Activated B cell treated with CpG ODN at 0.5 μM for 24 hours (primary cell): ENCODE results near the gene PSMD14. TPM values are rescaled to one million over a fixed set of nuclear protein-coding genes. Genes with fewer than 3 reads are reported as not detected.
"Not testable (repeated sequence)": the region's sequence is repeated elsewhere in the genome, so short reads cannot be mapped to it uniquely, and the experiment has no call there.

Experiments
- ATAC-seq: fragments of 200-7000 bp; cut with Tn5 transposase; one replicate; pipeline ENCODE4 v1.10.0; 2021; ENCODE audit warnings: low read depth, mild to moderate bottlenecking, moderate library complexity
- CTCF ChIA-PET: fragments of 350-600 bp; sonication (Branson Sonifier 250); formaldehyde crosslinking; loops from one replicate; lab custom pipeline; 2021; ENCODE audit warnings: antibody characterized with exemption; lab: Charles Lee
- POLR2A ChIA-PET: fragments of 350-600 bp; sonication (Branson Sonifier 250); formaldehyde crosslinking; loops from one replicate; lab custom pipeline; 2021; ENCODE audit warnings: antibody characterized with exemption; lab: Charles Lee
- DNase-seq: peaks from one replicate; pipeline ENCODE4 v3.0.0; 2022
- H3K27ac Mint-ChIP-seq: one replicate; pipeline ENCODE4 v1.8.0; 2020; ENCODE audit warnings: mixed read lengths
- H3K27me3 Mint-ChIP-seq: one replicate; pipeline ENCODE4 v1.8.0; 2021; ENCODE audit warnings: mixed read lengths
- H3K36me3 Mint-ChIP-seq: one replicate; pipeline ENCODE4 v1.8.0; 2021; ENCODE audit warnings: low read depth, mixed read lengths
- H3K4me1 Mint-ChIP-seq: one replicate; pipeline ENCODE4 v1.8.0; 2021; ENCODE audit warnings: mixed read lengths
- H3K4me3 Mint-ChIP-seq: one replicate; pipeline ENCODE4 v1.8.0; 2020; ENCODE audit warnings: mild to moderate bottlenecking, mixed read lengths
- H3K9me3 Mint-ChIP-seq: one replicate; pipeline ENCODE4 v1.8.0; 2020; ENCODE audit warnings: mixed read lengths
- intact Hi-C: fragments of 100-400 bp; cut with micrococcal nuclease; formaldehyde crosslinking; loops from one replicate; pipeline ENCODE4 v1.15.1; 2024
- total RNA-seq: library from RNA; stranded (reverse); gene quantifications from 2 replicates; pipeline ENCODE4 v1.2.3, GENCODE V29; 2022
- TF ChIP-seq, protein P1 (sequence below): fragments of 200-600 bp; IDR thresholded peaks from one replicate; pipeline ENCODE4 v1.8.0; 2022; ENCODE audit warnings: antibody characterized with exemption, mild to moderate bottlenecking

PSMD14 gene
- total RNA-seq, 1 donor from 2014 or later: 55.1 TPM

DNA sequence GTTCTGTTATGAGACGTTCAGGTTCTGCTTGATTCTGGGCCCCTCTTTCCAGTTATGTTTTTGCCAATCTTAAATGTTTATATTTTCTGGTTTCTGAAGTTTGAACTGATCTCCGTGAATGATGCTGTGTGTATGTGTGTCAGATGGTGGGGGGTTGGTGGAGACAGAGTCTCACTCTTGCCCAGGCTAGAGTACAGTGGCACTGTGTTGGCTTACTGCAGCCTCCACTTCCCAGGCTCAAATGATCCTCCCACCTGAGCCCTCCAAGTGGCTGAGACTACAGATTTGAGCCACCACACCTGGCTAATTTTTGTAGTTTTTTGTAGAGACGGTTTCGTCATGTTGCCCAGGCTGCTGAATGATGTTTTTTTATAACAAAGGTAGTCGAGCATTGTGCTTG lies 45.9 kb downstream of the PSMD14 start:
- Mint-ChIP-seq H3K4me3 (no peak overlapping the region), H3K36me3 (no peaks in the 10 kb centered on the region), H3K4me1 (peaks cover 34% of the 10 kb centered on the region), H3K9me3 (peaks cover 6% of the 10 kb centered on the region), H3K27ac (no peak overlapping the region), H3K27me3 (no peaks in the 10 kb centered on the region)
- ChIA-PET POLR2A (no interaction called here), CTCF (no interaction called here)
- intact Hi-C loops: no loop called here
- ATAC-seq (no peak), DNase-seq (no peak)
- TF ChIP-seq, protein P1, sequence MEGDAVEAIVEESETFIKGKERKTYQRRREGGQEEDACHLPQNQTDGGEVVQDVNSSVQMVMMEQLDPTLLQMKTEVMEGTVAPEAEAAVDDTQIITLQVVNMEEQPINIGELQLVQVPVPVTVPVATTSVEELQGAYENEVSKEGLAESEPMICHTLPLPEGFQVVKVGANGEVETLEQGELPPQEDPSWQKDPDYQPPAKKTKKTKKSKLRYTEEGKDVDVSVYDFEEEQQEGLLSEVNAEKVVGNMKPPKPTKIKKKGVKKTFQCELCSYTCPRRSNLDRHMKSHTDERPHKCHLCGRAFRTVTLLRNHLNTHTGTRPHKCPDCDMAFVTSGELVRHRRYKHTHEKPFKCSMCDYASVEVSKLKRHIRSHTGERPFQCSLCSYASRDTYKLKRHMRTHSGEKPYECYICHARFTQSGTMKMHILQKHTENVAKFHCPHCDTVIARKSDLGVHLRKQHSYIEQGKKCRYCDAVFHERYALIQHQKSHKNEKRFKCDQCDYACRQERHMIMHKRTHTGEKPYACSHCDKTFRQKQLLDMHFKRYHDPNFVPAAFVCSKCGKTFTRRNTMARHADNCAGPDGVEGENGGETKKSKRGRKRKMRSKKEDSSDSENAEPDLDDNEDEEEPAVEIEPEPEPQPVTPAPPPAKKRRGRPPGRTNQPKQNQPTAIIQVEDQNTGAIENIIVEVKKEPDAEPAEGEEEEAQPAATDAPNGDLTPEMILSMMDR: no peak

DNA sequence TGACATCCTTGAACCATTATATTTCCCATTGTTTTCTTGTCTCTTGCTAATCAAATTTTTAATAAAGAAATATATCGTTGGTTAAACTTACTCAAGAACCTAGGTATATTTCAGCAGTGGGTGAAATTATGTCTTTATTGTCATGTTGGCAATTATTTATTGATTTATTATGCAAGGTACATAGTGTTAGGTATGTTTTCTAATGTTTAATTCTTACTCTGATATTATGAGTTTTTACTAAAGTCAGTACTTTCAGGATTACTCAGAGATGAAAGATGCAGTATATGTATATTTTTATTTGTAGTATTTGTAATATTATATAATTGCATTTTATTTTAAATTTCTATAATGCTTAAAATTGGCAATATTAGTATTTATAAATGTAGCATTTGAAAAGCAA lies 46.9 kb downstream of the PSMD14 start:
- DNase-seq (no peak), ATAC-seq (no peak)
- Mint-ChIP-seq H3K9me3 (peaks cover 6% of the 10 kb centered on the region), H3K36me3 (peaks cover 3% of the 10 kb centered on the region), H3K4me1 (peaks cover 33% of the 10 kb centered on the region), H3K4me3 (no peak overlapping the region), H3K27ac (no peak overlapping the region), H3K27me3 (no peaks in the 10 kb centered on the region)
- TF ChIP-seq, protein P1: no peak
- POLR2A ChIA-PET: no interaction called here
- intact Hi-C loops: no loop called here
- CTCF ChIA-PET: no interaction called here

DNA sequence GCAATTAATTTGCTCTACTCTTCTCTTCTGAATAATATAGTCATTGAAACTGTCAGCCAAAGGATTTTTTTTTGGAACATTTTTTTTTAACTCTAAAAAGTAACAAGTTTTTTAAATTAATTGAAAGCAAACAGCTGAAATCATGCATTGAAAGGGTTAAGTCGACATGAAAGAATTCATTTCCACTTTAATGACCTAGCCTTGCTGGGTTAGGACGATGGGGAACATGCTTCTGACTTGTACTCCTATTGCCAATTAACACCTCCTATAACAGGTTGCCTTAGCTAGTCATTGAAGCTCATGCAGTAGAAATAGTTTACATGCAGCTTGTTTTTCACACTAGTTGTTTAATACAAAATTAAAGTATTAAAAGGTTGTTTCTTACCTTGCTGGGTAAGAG lies 47.8 kb downstream of the PSMD14 start:
- peaks cover 6% of the 10 kb centered on the region for H3K9me3 Mint-ChIP-seq
- intact Hi-C loops: no loop called here
- CTCF ChIA-PET: no interaction called here
- POLR2A ChIA-PET: interaction anchor here (0.7 kb wide), 1 partner anchor 27 kb away, joined by 3 read pairs; no protein-coding TSS in a partner anchor
- H3K36me3 Mint-ChIP-seq: peaks cover 6% of the 10 kb centered on the region
- ATAC-seq (no peak), DNase-seq (no peak)
- TF ChIP-seq, protein P1: no peak
- H3K4me1 Mint-ChIP-seq: peaks cover 29% of the 10 kb centered on the region
- no peaks in the 10 kb centered on the region for H3K27me3 Mint-ChIP-seq
- H3K4me3 Mint-ChIP-seq: no peak overlapping the region
- H3K27ac Mint-ChIP-seq: no peak overlapping the region

DNA sequence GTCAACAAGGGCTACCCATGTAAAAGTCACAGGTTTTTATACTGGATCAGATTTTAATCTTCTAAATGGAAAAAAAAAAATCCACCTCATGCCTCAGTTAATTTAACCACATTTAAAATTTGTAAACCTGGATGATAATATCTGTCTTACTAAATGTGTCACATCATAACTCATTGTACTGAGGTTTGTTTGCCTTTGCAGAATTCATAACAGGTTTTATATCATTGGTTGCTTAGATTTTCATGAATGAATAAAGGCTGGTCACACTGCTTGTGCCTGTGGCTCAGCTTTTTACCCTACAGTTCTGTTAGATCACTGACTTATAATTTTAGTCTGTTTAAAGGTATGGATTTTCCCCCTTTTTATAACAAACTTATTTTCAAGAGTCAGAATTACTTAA lies 48.9 kb downstream of the PSMD14 start:
- H3K4me3 Mint-ChIP-seq: no peak overlapping the region
- no peaks in the 10 kb centered on the region for H3K27me3 Mint-ChIP-seq
- H3K4me1 Mint-ChIP-seq: peaks cover 22% of the 10 kb centered on the region
- TF ChIP-seq, protein P1: no peak
- ATAC-seq (no peak), DNase-seq (no peak)
- ChIA-PET CTCF (no interaction called here), POLR2A (no interaction called here)
- intact Hi-C loops: no loop called here
- peaks cover 14% of the 10 kb centered on the region for H3K36me3 Mint-ChIP-seq
- no peak overlapping the region for H3K27ac Mint-ChIP-seq
- peaks cover 9% of the 10 kb centered on the region for H3K9me3 Mint-ChIP-seq

DNA sequence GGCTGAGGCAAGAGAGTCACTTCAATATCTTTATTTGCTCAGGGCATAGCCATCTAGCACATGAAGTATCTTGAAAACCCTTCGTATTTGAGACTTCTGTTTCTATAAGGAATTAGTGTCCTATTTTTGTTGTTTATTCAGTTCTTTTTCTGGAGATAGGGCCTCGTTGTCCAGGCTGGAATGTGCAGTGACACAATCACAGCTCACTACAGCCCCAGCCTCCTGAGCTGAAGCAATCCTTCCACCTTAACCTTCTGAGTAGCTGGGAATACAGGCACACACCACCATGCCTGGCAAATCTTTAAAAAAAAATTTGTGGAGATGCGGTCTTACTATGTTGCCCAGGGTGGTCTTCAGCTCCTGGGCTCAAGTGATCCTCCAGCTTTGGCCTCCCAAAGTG lies 50.6 kb downstream of the PSMD14 start:
- no peak for ATAC-seq
- peaks cover 15% of the 10 kb centered on the region for H3K9me3 Mint-ChIP-seq
- peaks cover 28% of the 10 kb centered on the region for H3K36me3 Mint-ChIP-seq
- CTCF ChIA-PET: interaction anchor here (0.6 kb wide), 1 partner anchor 37 kb away, joined by 3 read pairs; no protein-coding TSS in a partner anchor
- intact Hi-C loops: no loop called here
- H3K4me1 Mint-ChIP-seq: peaks cover 8% of the 10 kb centered on the region
- no peak overlapping the region for H3K4me3 Mint-ChIP-seq
- no peak overlapping the region for H3K27ac Mint-ChIP-seq
- no peaks in the 10 kb centered on the region for H3K27me3 Mint-ChIP-seq
- DNase-seq: no peak
- POLR2A ChIA-PET: no interaction called here
- TF ChIP-seq, protein P1: no peak

DNA sequence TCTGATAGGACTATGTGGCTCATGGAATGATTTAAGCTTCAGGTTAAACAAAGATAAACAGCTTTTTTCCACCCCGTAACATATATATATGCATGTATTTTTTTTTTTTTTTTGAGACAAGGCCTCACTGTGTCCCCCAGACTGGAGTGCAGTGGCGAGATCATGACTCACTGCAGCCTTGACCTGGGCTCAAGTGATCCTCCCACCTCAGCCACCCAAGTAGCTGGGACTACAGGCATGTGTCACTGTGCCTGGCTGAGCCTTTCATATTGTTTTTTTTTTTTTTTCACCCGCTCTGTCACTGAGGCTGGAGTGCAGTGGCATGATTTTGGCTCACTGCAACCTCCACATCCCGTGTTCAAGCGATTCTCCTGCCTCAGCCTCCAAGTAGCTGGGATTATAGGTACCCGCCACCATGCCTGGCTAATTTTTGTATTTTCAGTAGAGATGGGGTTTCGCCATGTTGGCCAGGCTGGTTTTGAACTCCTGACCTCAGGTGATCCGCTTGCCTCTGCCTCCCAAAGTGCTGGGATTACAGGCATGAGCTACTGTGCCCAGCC lies 52.0 kb downstream of the PSMD14 start:
- H3K4me3 Mint-ChIP-seq, H3K4me1 Mint-ChIP-seq, intact Hi-C loops, H3K27me3 Mint-ChIP-seq, H3K27ac Mint-ChIP-seq, DNase-seq, POLR2A ChIA-PET, ATAC-seq, CTCF ChIA-PET: not testable (repeated sequence)
- H3K36me3 Mint-ChIP-seq: peaks cover 34% of the 10 kb centered on the region
- H3K9me3 Mint-ChIP-seq: peaks cover 15% of the 10 kb centered on the region
